Smooth muscle cell (in vitro differentiated cells): Measurements from ENCODE around the gene CEACAM8. TPM values are rescaled to one million over a fixed set of nuclear protein-coding genes. Genes with fewer than 3 reads are reported as not detected.

Experiments
- DNase-seq: peaks from one replicate; lab custom pipeline; 2025; ENCODE audit not compliant: unreplicated experiment; lab: John Stamatoyannopoulos, UW
- H2AFZ ChIP-seq: fragments of 200-600 bp; sonication (generic); 2 replicates; pipeline ENCODE4 v1.6.0; 2016; ENCODE audit warnings: antibody characterized with exemption, low read depth, mild to moderate bottlenecking
- H3F3A ChIP-seq: fragments of 200-600 bp; sonication (generic); 2 replicates; pipeline ENCODE4 v1.6.0; 2017; ENCODE audit warnings: antibody characterized with exemption, low read depth
- H3K27ac ChIP-seq: fragments of 200-600 bp; sonication (generic); 2 replicates; pipeline ENCODE4 v1.5.1; 2016; ENCODE audit warnings: low read depth, mild to moderate bottlenecking
- H3K27me3 ChIP-seq: fragments of 200-600 bp; sonication (generic); 2 replicates; pipeline ENCODE4 v1.6.1; 2016; ENCODE audit warnings: low read depth, mild to moderate bottlenecking
- H3K36me3 ChIP-seq: fragments of 200-600 bp; sonication (generic); 2 replicates; pipeline ENCODE4 v1.5.1; 2016; ENCODE audit warnings: low read depth
- H3K4me1 ChIP-seq: fragments of 200-600 bp; sonication (generic); 2 replicates; pipeline ENCODE4 v1.5.1; 2016; ENCODE audit warnings: low read depth
- H3K4me2 ChIP-seq: fragments of 200-600 bp; sonication (generic); 2 replicates; pipeline ENCODE4 v1.6.0; 2016; ENCODE audit warnings: mild to moderate bottlenecking
- H3K4me3 ChIP-seq: fragments of 200-600 bp; sonication (generic); 2 replicates; pipeline ENCODE4 v1.5.1; 2016; ENCODE audit warnings: mild to moderate bottlenecking
- H3K79me2 ChIP-seq: fragments of 200-600 bp; sonication (generic); 2 replicates; pipeline ENCODE4 v1.6.0; 2016; ENCODE audit warnings: low read depth, mild to moderate bottlenecking
- H3K9ac ChIP-seq: fragments of 200-600 bp; sonication (generic); 2 replicates; pipeline ENCODE4 v1.6.0; 2016; ENCODE audit warnings: low read depth
- H3K9me3 ChIP-seq: fragments of 200-600 bp; sonication (generic); replicated peaks from 2 replicates; pipeline ENCODE4 v1.5.1; 2016; ENCODE audit warnings: low read depth
- H4K20me1 ChIP-seq: fragments of 200-600 bp; sonication (generic); 2 replicates; pipeline ENCODE4 v1.6.0; 2016; ENCODE audit warnings: low read depth
- WGBS: methylation state at CpG from one replicate; pipeline ENCODE4 v1.1.7; 2016; ENCODE audit warnings: low lambda C conversion rate; 5-methylcytosine and 5-hydroxymethylcytosine counted together
- polyA plus RNA-seq: library from polyadenylated mRNA; unstranded; fragments of >200 nt; fragmentation: Nextera tagmentation; extraction: Ambion mirVana; gene quantifications from 2 replicates; pipeline ENCODE4 v1.2.1, GENCODE V29; 2016
- total RNA-seq: library from RNA; depleted of rRNA; stranded (reverse); fragments of >200 nt; gene quantifications from 2 replicates; pipeline ENCODE4 v1.2.3, GENCODE V29; 2014
- TF ChIP-seq, protein P1 (sequence below): fragments of 200-600 bp; sonication (generic); IDR thresholded peaks from 2 replicates; pipeline ENCODE4 v1.5.1; 2017; ENCODE audit warnings: borderline replicate concordance, mild to moderate bottlenecking, antibody characterized with exemption; ENCODE audit not compliant: insufficient read depth, poor library complexity, severe bottlenecking

The CEACAM8 gene
- total and polyA plus RNA-seq, 2 experiments from 2014 or later, result not detected

GRCh38 chr19:42567567-42567966, 27.2 kb downstream of the CEACAM8 start:
- Histone ChIP-seq H3K4me3 (no peak overlapping the region), H3K9me3 (no peaks in the 10 kb centered on the region), H3K79me2 (no peaks in the 10 kb centered on the region), H3K4me2 (no peak overlapping the region), H3K27me3 (no peaks in the 10 kb centered on the region), H3K9ac (no peak overlapping the region), H3K27ac (no peak overlapping the region), H3F3A (no peaks in the 10 kb centered on the region), H3K36me3 (no peaks in the 10 kb centered on the region), H4K20me1 (no peaks in the 10 kb centered on the region), H3K4me1 (no peaks in the 10 kb centered on the region), H2AFZ (no peak overlapping the region)
- TF ChIP-seq, protein P1, sequence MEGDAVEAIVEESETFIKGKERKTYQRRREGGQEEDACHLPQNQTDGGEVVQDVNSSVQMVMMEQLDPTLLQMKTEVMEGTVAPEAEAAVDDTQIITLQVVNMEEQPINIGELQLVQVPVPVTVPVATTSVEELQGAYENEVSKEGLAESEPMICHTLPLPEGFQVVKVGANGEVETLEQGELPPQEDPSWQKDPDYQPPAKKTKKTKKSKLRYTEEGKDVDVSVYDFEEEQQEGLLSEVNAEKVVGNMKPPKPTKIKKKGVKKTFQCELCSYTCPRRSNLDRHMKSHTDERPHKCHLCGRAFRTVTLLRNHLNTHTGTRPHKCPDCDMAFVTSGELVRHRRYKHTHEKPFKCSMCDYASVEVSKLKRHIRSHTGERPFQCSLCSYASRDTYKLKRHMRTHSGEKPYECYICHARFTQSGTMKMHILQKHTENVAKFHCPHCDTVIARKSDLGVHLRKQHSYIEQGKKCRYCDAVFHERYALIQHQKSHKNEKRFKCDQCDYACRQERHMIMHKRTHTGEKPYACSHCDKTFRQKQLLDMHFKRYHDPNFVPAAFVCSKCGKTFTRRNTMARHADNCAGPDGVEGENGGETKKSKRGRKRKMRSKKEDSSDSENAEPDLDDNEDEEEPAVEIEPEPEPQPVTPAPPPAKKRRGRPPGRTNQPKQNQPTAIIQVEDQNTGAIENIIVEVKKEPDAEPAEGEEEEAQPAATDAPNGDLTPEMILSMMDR, result no peak
- no peak for DNase-seq
- WGBS, result 94% methylated on average over 4 of the region's 4 CpGs

GRCh38 chr19:42563352-42564210, 31.1 kb downstream of the CEACAM8 start:
- Histone ChIP-seq H3F3A (no peaks in the 10 kb centered on the region), H3K36me3 (no peaks in the 10 kb centered on the region), H4K20me1 (no peaks in the 10 kb centered on the region), H3K4me3 (no peak overlapping the region), H3K4me1 (no peaks in the 10 kb centered on the region), H2AFZ (no peak overlapping the region), H3K79me2 (no peaks in the 10 kb centered on the region), H3K9me3 (no peaks in the 10 kb centered on the region), H3K27ac (no peak overlapping the region), H3K4me2 (no peak overlapping the region), H3K9ac (no peak overlapping the region), H3K27me3 (peaks cover 14% of the 10 kb centered on the region)
- TF ChIP-seq, protein P1, result peak; percentile 49
- WGBS, result 16% methylated on average over 7 of the region's 7 CpGs
- DNase-seq, result no peak

DNA sequence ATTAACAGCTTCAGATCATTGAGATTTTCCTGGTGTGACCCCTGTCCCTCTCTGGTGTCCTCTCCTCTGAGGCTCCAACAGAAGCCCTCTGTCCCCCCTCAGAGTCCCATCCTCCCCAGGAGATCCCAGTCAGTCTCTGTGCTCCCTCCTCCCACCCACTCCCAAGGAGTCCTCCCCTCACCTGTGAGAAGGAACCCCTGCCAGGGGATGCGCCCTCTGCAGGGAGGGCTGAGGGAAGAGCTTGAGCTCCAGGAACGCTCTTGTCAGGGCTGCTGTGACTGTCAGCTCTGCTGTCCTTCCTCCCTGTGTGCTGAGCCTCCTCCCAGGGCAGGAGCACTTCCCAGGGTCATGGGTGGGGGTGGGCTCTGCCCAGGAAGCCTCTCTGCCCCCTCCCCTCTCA, 33.2 kb downstream of the CEACAM8 start:
- no peak for DNase-seq
- H3K27me3 ChIP-seq, result peaks cover 14% of the 10 kb centered on the region
- no peaks in the 10 kb centered on the region for H3K79me2 ChIP-seq
- no peak overlapping the region for H3K27ac ChIP-seq
- TF ChIP-seq, protein P1, result no peak
- no peaks in the 10 kb centered on the region for H3K4me1 ChIP-seq
- WGBS, result 76% methylated on average over 2 of the region's 2 CpGs
- H3F3A ChIP-seq, result no peaks in the 10 kb centered on the region
- H4K20me1 ChIP-seq, result no peaks in the 10 kb centered on the region
- no peak overlapping the region for H3K9ac ChIP-seq
- no peaks in the 10 kb centered on the region for H3K9me3 ChIP-seq
- H2AFZ ChIP-seq, result no peak overlapping the region
- no peaks in the 10 kb centered on the region for H3K36me3 ChIP-seq
- H3K4me2 ChIP-seq, result no peak overlapping the region
- no peak overlapping the region for H3K4me3 ChIP-seq

DNA sequence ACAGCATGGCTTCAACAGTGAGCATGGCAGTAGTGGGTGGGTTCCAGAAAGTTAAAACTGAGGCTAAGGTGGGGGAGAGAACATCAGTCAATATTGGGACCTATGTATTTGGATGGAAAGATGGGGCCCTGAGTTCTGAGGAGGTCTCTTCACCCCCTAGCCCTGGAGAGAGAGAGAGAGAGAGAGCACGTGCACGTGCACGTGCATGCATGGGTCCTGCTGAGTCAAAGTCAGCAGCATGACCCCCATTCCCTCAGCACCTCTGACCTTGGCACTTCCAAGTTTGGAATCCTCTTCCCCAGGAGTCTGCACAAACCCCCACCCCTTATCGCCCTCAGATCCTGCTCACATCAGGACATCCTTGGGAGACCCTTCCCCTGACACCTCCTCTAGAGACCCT, 34.0 kb downstream of the CEACAM8 start:
- no peaks in the 10 kb centered on the region for H3F3A ChIP-seq
- no peaks in the 10 kb centered on the region for H4K20me1 ChIP-seq
- no peak overlapping the region for H3K9ac ChIP-seq
- no peaks in the 10 kb centered on the region for H3K79me2 ChIP-seq
- no peak overlapping the region for H2AFZ ChIP-seq
- DNase-seq, result no peak
- peaks cover 14% of the 10 kb centered on the region for H3K27me3 ChIP-seq
- no peak overlapping the region for H3K4me2 ChIP-seq
- no peaks in the 10 kb centered on the region for H3K9me3 ChIP-seq
- H3K36me3 ChIP-seq, result no peaks in the 10 kb centered on the region
- 89% methylated on average over 4 of the region's 4 CpGs for WGBS
- no peak overlapping the region for H3K27ac ChIP-seq
- no peaks in the 10 kb centered on the region for H3K4me1 ChIP-seq
- TF ChIP-seq, protein P1, result no peak
- no peak overlapping the region for H3K4me3 ChIP-seq
